Loucy (cell line): ENCODE measurements around the gene FITM1.

Experiments used
- H2AFZ ChIP-seq: fragments of 200-600 bp; sonication (generic); 2 replicates; pipeline ENCODE4 v1.6.0; 2016; ENCODE audit warnings: antibody characterized with exemption, mild to moderate bottlenecking, low read length, moderate library complexity
- H3F3A ChIP-seq: fragments of 200-600 bp; 2 replicates; pipeline ENCODE4 v1.6.0; 2016; ENCODE audit warnings: antibody characterized with exemption, low read depth, mild to moderate bottlenecking
- H3K27me3 ChIP-seq: fragments of 200-600 bp; sonication (generic); 2 replicates; pipeline ENCODE4 v1.6.1; 2014; ENCODE audit warnings: low read length, mild to moderate bottlenecking; ENCODE audit not compliant: insufficient read depth, poor library complexity, severe bottlenecking
- H3K36me3 ChIP-seq: fragments of 200-600 bp; sonication (generic); 2 replicates; pipeline ENCODE4 v1.6.1; 2016; ENCODE audit warnings: low read length; ENCODE audit not compliant: insufficient read depth
- H3K4me1 ChIP-seq: fragments of 200-600 bp; sonication (generic); 2 replicates; pipeline ENCODE4 v1.5.1; 2014; ENCODE audit warnings: low read length, mild to moderate bottlenecking; ENCODE audit not compliant: insufficient read depth, poor library complexity, severe bottlenecking
- H3K4me2 ChIP-seq: fragments of 200-600 bp; sonication (generic); 2 replicates; pipeline ENCODE4 v1.6.0; 2014; ENCODE audit warnings: antibody characterized with exemption, low read length, low read depth, mild to moderate bottlenecking; ENCODE audit not compliant: poor library complexity, severe bottlenecking
- H3K4me3 ChIP-seq: fragments of 200-600 bp; sonication (generic); 2 replicates; pipeline ENCODE4 v1.5.1; 2014; ENCODE audit warnings: low read length, mild to moderate bottlenecking, mixed read lengths; ENCODE audit not compliant: poor library complexity, severe bottlenecking
- H3K79me2 ChIP-seq: fragments of 200-600 bp; sonication (generic); 2 replicates; pipeline ENCODE4 v1.6.1; 2014; ENCODE audit warnings: low read length; ENCODE audit not compliant: insufficient read depth
- H3K9ac ChIP-seq: fragments of 200-600 bp; sonication (generic); 2 replicates; pipeline ENCODE4 v1.6.0; 2014; ENCODE audit warnings: mild to moderate bottlenecking, low read depth, low read length, moderate library complexity; ENCODE audit not compliant: poor library complexity, severe bottlenecking
- H3K9me2 ChIP-seq: fragments of 200-600 bp; sonication (generic); replicated peaks from 2 replicates; pipeline ENCODE4 v1.6.1; 2016; ENCODE audit warnings: low read depth, low read length, mixed read lengths
- H3K9me3 ChIP-seq: fragments of 200-600 bp; sonication (generic); 2 replicates; pipeline ENCODE4 v1.6.1; 2014; ENCODE audit warnings: mild to moderate bottlenecking, antibody characterized with exemption, low read length, low read depth; ENCODE audit not compliant: insufficient read depth
- H4K20me1 ChIP-seq: fragments of 200-600 bp; sonication (generic); 2 replicates; pipeline ENCODE4 v1.6.0; 2014; ENCODE audit warnings: antibody characterized with exemption, low read length, mild to moderate bottlenecking; ENCODE audit not compliant: insufficient read depth, poor library complexity, severe bottlenecking
- EZH2phosphoT487 ChIP-seq: fragments of 200-600 bp; IDR thresholded peaks from 2 replicates; pipeline ENCODE4 v1.6.1; 2018; ENCODE audit warnings: antibody characterized with exemption, mild to moderate bottlenecking, moderate library complexity, borderline replicate concordance
- TF ChIP-seq, protein P1 (sequence below): fragments of 200-600 bp; sonication (generic); conservative IDR thresholded peaks from 2 replicates; pipeline ENCODE4 v1.5.1; 2014; ENCODE audit warnings: mild to moderate bottlenecking, antibody characterized with exemption, low read length

FITM1 gene

DNA sequence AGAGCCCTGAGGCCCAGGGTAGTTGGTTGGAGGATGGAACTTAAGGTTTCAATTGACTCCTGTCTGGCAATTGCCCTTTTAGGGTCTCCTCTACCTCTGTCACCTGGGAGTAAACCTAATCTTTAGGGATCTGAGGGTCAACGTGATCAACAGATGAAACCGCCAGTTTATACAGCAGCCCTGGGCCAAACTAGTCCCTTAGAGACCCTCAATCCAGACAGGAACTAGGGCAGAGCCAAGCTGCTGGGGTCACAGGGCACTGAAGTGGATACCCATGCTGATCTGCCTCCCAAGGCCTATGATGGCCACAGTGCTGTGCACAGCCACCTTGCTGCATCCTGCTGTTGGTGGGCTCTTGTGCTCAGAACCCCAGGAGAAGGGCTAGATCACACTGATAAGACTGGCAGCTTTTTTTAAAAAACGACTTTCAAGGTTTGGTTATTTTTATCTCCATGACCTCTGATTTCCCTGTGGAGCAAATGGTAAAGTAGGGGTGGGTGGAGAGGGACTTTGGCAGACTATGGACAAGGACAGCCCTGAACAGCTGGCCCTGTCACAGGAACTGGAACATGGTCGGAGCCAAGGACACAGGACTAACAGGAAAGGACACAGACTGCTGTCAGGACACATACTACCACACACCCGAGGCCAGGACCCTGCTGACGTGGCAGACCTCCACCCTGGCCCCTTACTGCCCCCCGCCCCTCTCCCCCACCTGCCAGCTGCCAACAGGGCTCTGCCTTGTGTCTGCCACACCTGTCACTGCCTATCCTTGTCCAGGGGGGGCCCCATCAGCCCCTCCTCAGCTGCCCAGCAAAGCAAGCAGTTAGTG lies 474 bp downstream of the FITM1 start:
- Histone ChIP-seq H3K4me3 (no peak overlapping the region), H3K9me3 (no peaks in the 10 kb centered on the region), H3K4me1 (peaks cover 22% of the 10 kb centered on the region), H3K79me2 (no peaks in the 10 kb centered on the region), H3K27me3 (no peaks in the 10 kb centered on the region), H3K36me3 (no peaks in the 10 kb centered on the region), H3K4me2 (peak overlapping the region; percentile 12), H4K20me1 (no peaks in the 10 kb centered on the region), H2AFZ (no peak overlapping the region), H3K9me2 (no peaks in the 10 kb centered on the region), H3F3A (no peaks in the 10 kb centered on the region), H3K9ac (peak overlapping the region; percentile 17)
- TF ChIP-seq, protein P1, sequence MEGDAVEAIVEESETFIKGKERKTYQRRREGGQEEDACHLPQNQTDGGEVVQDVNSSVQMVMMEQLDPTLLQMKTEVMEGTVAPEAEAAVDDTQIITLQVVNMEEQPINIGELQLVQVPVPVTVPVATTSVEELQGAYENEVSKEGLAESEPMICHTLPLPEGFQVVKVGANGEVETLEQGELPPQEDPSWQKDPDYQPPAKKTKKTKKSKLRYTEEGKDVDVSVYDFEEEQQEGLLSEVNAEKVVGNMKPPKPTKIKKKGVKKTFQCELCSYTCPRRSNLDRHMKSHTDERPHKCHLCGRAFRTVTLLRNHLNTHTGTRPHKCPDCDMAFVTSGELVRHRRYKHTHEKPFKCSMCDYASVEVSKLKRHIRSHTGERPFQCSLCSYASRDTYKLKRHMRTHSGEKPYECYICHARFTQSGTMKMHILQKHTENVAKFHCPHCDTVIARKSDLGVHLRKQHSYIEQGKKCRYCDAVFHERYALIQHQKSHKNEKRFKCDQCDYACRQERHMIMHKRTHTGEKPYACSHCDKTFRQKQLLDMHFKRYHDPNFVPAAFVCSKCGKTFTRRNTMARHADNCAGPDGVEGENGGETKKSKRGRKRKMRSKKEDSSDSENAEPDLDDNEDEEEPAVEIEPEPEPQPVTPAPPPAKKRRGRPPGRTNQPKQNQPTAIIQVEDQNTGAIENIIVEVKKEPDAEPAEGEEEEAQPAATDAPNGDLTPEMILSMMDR: no peak
- TF ChIP-seq EZH2phosphoT487: no peak

DNA sequence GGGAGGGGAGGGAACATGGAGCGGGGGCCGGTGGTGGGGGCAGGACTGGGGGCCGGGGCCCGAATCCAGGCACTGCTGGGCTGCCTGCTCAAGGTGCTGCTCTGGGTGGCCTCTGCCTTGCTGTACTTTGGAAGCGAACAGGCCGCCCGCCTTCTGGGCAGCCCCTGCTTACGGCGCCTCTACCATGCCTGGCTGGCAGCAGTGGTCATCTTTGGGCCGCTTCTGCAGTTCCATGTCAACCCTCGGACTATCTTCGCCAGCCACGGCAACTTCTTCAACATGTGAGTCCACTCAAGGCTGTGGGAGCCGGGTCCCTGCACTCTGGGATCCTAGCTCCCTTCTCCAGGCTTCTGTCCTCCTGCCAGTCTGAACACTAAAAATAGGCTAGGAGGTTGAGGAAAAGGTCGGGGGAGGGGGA lies 1.1 kb downstream of the FITM1 start:
- Histone ChIP-seq H3K79me2 (peaks cover 6% of the 10 kb centered on the region), H3K4me1 (peaks cover 27% of the 10 kb centered on the region), H4K20me1 (peaks cover 3% of the 10 kb centered on the region), H3K9me3 (no peaks in the 10 kb centered on the region), H3K9me2 (no peaks in the 10 kb centered on the region), H3K27me3 (no peaks in the 10 kb centered on the region), H3K4me2 (no peak overlapping the region), H3F3A (no peaks in the 10 kb centered on the region), H2AFZ (no peak overlapping the region), H3K4me3 (no peak overlapping the region), H3K36me3 (no peaks in the 10 kb centered on the region), H3K9ac (no peak overlapping the region)
- TF ChIP-seq EZH2phosphoT487: no peak
- TF ChIP-seq, protein P1: no peak

DNA sequence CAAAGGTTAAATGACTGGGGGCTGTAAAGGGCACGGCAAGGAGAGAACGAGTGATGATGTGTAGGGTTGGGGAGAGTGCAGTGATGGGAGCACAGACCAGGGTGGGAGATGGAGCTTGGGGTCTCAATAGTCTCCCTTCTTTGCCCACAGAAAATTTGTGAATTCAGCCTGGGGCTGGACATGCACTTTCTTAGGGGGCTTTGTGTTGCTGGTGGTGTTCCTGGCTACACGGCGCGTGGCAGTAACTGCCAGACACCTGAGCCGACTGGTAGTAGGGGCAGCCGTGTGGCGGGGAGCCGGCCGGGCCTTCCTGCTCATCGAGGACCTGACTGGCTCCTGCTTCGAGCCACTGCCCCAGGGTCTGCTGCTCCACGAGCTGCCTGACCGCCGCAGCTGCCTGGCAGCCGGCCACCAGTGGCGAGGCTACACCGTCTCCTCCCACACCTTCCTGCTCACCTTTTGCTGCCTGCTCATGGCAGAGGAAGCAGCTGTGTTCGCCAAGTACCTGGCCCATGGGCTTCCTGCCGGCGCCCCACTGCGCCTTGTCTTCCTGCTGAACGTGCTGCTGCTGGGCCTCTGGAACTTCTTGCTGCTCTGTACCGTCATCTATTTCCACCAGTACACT lies 1.7 kb downstream of the FITM1 start:
- TF ChIP-seq EZH2phosphoT487: no peak
- TF ChIP-seq, protein P1: no peak
- Histone ChIP-seq H3K36me3 (no peaks in the 10 kb centered on the region), H3K4me2 (no peak overlapping the region), H3K9me2 (no peaks in the 10 kb centered on the region), H3F3A (no peaks in the 10 kb centered on the region), H4K20me1 (peaks cover 4% of the 10 kb centered on the region), H3K4me3 (no peak overlapping the region), H3K27me3 (no peaks in the 10 kb centered on the region), H3K79me2 (peaks cover 12% of the 10 kb centered on the region), H3K9ac (no peak overlapping the region), H3K9me3 (no peaks in the 10 kb centered on the region), H2AFZ (no peak overlapping the region), H3K4me1 (peaks cover 33% of the 10 kb centered on the region)
